GM18505 (cell line): ENCODE measurements around the gene RARRES1.

ENCODE experiments used
- ATAC-seq: cut with Tn5 transposase; IDR thresholded peaks from one replicate; pipeline ENCODE4 v1.9.1; 2021; ENCODE audit not compliant: unreplicated experiment
- POLR2A ChIP-seq: IDR thresholded peaks from 4 replicates; pipeline ENCODE4 v1.6.1; 2011; ENCODE audit warnings: borderline replicate concordance; ENCODE audit not compliant: insufficient read depth, insufficient read length; ENCODE audit errors: extremely low read depth

RARRES1 gene, protein sequence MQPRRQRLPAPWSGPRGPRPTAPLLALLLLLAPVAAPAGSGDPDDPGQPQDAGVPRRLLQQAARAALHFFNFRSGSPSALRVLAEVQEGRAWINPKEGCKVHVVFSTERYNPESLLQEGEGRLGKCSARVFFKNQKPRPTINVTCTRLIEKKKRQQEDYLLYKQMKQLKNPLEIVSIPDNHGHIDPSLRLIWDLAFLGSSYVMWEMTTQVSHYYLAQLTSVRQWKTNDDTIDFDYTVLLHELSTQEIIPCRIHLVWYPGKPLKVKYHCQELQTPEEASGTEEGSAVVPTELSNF

DNA sequence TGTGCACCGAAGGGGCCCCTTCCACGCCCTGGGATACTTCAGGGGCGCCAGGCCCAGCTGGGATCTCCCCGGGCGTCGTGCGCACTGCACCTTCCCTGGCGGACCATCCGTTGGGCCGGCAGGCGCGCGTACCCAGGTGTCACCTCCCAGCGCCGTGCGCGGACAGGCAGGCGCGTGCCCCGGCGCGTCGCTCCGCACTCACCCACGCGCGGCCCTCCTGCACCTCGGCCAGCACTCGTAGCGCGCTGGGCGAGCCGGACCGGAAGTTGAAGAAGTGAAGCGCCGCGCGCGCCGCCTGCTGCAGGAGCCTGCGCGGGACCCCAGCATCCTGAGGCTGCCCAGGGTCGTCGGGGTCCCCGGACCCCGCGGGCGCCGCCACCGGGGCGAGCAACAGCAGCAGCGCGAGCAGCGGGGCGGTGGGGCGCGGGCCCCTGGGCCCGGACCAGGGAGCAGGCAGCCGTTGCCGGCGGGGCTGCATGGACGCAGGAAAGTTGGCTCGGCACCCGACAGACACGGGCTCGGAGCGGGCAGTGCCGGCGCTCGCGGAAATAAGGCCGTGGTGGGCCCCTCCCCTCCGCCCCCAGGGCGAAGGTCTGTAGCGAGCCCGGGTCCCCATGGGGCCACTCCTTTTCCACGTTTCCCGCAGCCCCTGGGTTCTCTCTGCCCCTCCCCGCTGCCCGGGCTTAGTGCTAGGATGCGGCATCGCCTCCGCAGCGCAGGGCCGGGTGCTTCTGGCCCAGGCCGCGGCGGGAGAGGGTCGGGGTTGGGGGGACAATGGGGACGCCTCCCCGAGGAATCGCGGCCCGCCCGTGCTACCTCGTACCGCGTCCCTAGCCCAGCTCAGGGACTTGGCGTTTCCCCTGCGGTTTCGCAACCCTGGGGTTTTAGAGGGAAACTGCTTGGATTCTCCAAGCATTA, at the start of gene RARRES1:
Gene RARRES1 (minus strand): TSS at position 520 of the 918 bp plus-strand sequence. CDS start 42 bp downstream, at position 478.
- no peak for TF ChIP-seq POLR2A
- ATAC-seq: peak; percentile 82

DNA sequence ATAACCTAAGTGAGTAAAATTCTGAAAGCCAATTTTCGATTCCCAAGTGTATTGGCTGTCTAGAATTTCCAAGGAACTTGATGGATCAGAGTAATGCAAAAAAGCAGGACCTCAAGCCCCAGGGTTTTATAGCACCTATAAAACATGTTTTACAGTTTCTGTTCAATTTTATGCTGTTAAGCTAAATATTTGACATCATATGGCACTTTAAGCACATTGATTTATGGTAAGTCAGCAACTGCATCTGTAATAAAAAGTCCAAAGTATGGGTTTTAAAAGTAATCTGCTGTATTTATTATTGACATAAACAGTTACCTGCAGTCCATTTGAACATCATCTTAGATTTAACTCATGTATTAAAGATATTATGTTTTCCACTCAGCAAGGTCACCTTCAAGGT, 49.6 kb upstream of the RARRES1 start:
- ATAC-seq: no peak
- no peak for TF ChIP-seq POLR2A

DNA sequence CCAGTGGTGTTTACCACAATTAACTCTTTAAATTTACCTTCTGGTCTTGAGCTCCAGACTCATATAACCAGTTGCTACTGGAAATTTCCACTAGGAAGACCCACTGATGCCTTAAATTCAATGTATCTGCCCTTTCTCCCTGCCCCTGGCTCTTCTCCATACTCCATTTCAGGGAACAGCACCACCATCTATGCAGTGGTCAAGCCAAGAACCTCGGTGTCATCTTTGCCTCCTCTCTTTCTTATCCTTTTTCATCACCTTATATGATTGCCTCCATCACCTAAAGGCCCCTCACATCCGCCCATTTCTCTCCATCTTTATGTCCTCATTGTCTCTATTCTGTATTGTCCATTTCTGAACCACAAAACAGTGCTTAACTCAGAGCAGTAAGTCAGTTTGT, 48.9 kb upstream of the RARRES1 start:
- TF ChIP-seq POLR2A: no peak
- ATAC-seq: no peak

DNA sequence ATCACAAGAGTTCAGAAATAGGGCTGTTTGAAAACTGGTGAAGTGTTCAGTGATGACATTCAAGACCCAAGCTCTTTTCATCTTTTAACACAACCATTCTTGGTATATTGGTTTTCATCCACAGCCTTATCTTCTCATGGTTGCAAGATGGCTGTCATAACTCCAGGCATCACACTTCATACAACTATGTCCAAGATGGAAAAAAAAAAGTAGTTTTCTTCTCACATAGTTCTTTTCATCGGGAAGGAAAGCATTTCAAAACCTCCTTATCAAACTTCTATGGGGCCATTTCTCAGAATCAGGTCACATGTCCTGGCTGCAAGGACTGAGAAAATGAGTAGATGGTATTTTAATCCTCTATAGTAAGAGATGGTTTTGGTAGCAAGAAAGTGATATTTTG, 48.5 kb upstream of the RARRES1 start:
- no peak for TF ChIP-seq POLR2A
- no peak for ATAC-seq

DNA sequence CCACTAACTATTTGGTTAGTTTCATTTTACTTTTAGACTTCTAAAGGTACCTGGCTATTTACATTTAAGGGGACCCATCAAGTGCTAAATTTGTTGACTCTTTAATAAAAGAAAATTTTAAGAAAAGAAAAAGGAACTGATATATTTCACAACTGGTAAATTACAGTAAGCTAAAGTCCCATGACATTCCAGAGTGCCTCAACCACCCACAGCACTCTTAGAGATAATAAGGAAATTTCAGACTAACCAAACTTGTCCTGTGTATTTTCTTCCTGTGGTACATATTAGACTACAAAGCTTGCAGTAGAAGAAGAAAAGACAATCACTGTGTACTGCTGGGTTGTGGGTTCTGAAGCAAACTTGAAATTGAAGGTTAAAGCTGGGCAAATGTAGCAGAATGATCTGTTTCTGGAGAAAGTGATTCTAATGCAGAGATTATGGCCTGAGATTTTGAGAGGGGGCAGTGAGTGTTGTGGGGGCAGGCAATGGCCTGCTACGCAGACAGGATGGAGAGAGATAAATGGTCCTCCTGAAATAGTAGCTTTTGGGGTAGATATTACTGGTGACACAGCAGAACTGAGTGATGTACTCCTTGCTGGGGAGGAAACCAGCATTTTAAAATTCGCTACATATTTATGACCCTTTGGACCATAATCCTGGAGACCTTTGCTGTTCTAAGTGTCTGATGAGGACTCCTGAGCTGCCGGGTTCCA, 45.1 kb upstream of the RARRES1 start:
- no peak for ATAC-seq

DNA sequence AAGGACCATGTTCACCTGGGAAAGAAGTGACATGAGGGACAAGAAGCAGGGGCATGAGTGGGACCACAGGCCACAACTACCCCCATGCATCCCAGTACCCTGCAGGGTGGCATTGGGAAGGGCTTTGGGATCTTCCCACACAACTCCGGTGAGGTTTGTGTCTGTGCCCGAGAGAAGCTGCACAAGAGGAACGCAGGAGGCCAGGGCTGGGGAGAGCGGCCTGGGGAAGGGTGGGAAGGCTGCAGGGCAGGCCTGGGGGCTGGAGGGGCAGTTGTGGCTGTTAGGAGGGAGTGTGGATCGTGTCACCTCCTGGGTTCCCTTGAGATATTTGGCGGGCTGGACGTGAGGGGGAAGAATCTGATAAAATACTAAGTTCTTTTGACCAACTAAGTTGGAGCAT, 44.3 kb upstream of the RARRES1 start:
- TF ChIP-seq POLR2A: no peak

More for the DNA sequence above, 45.1 kb upstream of the RARRES1 start:
- no peak for TF ChIP-seq POLR2A

DNA sequence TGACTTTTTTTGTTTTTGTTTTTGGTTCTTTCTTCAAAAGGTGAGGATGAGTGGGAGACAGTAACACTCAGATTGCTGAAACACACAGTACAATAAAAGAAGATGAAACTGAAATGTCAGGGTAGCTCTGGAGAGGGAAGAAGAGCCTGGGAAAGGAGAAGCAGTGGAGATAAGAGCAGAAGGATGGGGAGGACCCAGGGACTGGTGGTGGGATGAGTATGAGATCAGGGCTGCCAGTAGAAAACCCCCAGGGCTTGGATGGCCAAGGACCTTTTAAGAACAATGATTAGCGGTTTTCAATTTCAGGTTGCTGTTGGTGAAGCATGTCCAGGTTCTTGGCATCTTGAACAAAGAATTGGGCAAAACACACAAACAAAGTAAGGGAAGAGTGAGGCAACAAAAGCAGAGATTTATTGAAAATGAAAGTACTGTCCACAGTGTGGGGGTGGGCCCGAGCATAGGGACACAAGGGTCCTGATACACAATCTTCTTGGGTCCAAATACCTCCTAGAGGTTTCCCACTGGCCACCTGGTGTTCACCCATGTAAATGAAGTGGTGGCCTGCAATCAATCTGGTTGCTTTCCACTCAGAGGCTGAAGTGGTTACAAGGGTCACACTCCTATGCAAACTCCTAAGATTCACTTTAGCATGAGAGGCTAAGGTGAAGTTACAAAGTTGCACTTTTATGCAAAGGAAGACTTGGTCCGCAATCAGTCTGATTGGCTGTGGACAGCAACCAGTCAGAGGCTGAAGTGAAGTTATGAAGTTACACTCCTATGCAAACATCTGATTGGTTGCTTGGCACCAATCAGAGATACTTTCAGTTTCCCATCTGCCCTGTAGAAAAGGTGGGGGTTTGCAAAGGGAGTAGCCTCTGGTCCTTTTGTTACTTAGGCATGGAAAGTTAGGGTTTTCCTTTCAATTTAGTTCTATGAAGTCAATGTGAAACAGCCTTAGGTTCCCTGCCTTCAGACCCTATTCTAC, 43.5 kb upstream of the RARRES1 start:
- TF ChIP-seq POLR2A: no peak
- ATAC-seq: no peak

More for the DNA sequence above, 44.3 kb upstream of the RARRES1 start:
- ATAC-seq: no peak

DNA sequence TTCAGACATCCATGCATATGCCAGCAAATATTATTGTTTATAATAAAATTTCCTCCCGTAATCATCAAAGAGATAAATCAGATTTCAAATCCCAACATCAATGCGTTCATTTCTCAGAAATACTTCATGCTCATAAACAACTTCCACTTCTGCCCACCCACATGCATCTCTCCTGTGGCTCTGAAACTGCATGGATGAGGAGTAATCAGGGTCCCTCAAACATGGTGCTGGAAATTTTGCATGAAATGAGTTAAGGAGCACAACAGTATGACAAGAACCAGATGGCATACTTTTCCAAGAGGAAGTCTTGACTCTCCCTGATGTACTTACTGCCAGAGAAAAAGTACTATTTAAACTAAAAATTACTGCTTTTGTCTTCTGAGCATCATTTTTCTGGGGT, 42.7 kb upstream of the RARRES1 start:
- no peak for ATAC-seq
- no peak for TF ChIP-seq POLR2A

DNA sequence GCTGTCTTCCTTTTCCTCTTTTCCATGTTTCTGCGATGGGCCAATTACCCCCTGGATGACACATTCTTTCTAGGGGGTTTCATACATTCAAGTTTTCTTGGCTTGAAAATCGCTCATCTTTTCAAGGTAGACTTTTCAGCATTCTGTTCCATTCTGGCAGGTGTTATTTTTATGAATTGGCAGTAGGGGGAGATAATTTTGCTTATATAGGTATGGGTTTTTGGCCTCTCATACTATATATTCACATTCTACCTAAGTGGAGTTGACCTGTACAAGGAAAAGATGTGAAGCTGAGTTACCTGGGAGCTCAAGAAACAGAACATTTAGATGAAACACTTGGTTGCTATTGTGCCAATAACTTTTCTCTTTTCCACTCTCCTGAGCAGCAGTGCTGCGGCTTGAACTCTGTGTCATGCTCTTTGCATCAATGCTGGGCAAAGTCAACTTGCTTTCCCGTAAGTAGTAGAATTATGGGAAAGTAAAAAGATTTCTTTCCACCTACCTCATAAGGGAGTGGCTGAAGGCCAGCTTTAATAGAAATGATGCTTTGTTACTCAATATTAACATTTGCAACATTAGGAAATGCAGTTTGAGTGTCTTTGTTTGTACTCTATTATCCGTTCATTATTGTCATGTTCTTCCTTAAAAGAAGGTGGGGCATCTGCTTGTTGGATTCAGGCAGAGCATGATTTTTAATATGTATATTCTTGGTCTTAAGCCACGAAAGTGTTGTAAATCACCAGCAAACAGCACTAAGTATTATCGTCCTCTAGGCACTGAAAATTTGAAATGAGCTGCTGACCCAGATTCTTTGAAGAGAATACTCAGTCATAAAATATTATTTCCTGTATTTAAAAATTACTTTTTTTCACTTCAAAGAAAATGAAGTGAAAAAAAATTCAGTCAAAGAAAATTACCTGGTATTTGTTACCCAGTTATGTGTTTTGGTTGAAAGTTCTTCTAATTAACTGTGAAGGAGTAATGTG, 41.9 kb upstream of the RARRES1 start:
- no peak for TF ChIP-seq POLR2A
- no peak for ATAC-seq

DNA sequence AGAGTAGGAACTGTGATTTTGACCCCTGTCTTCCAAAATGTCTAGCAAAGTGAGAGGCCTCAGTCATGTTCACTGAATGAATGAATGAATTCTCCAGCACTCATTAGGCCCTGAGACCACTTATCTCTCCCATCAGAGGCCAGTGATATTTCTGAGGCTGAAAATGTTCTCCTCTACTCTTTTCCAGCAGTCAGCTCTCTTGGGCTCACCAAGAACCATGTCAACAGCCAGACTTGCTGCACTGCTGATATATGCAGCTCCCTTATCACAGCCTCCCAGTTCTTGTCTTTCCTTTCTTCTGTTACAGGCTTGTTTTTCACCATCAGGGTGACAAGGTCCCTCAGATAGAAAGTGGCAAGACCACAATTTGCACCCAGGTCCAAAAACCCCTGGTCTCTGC, 40.9 kb upstream of the RARRES1 start:
- TF ChIP-seq POLR2A: no peak
- no peak for ATAC-seq

DNA sequence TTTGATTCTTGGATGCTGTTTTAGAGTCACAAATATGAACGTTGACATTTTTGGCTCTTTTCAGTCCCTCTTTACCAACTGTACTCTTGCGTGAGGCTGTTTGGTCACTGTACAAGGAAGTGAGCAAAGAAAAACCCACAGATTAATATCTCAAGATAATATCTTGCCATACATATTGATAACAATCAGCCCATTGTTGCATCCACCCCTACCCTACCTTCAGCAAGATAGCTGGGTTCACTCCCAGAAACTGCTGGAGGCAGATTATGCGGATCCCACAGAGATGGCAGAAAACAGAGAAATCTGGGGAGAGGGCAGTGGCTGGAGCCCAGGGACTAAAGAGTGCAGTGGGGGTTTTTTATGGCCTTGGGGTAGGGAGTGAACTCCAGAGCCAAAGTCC, 39.7 kb upstream of the RARRES1 start:
- no peak for ATAC-seq
- TF ChIP-seq POLR2A: no peak
